ENCODE data around the gene ERCC8. TPM values are rescaled to one million over a fixed set of nuclear protein-coding genes. Genes with fewer than 3 reads are reported as not detected.

Gene ERCC8
- total RNA-seq, 1 experiment from 2014 or later, result 15.1 TPM

GRCh38 chr5:60891667-60892066, 53.2 kb downstream of the ERCC8 start:
- RAD21 ChIA-PET (ENCODE audit: low non-redundant PET in 1 of 2, low total read pairs in 2 of 2, uncharacterized antibody in 2 of 2, unreplicated experiment in 2 of 2), result no interaction called here
- no peak for DNase-seq (ENCODE audit: low read depth, low spot score)
- intact Hi-C loops (cut with micrococcal nuclease), result no loop called here
- no peaks in the 10 kb centered on the region for H3K4me1 ChIP-seq (ENCODE audit: control insufficient read depth in 1 of 2, insufficient read depth in 2 of 2, low read length in 2 of 2)
- H3K27me3 ChIP-seq (ENCODE audit: insufficient read depth, low read length), result no peaks in the 10 kb centered on the region
- H3K9me3 ChIP-seq (ENCODE audit: control insufficient read depth in 1 of 2, insufficient read depth in 1 of 2, low read depth in 1 of 2, low read length in 2 of 2), result no peaks in the 10 kb centered on the region
- H3K4me3 ChIP-seq (replicated peaks in 1 of 2; ENCODE audit: low read depth in 1 of 2, low read length in 2 of 2), result no peak overlapping the region
- no TSS peak for BruUV-seq (replicated peaks)
- no peak overlapping the region for H3K9ac ChIP-seq (ENCODE audit: low read length)
- H3K79me2 ChIP-seq (ENCODE audit: insufficient read depth, low read length), result no peaks in the 10 kb centered on the region
- H4K20me1 ChIP-seq (ENCODE audit: insufficient read depth), result no peaks in the 10 kb centered on the region
- CTCF ChIA-PET, result no interaction called here
- POLR2A ChIA-PET, result no interaction called here
- TF ChIP-seq TCF7L2 (IDR thresholded peaks at IDR 0.05; ENCODE audit: borderline replicate concordance, extremely low read depth, insufficient read depth, insufficient read length) (no peak), ELF1 (IDR thresholded peaks at IDR 0.05; ENCODE audit: borderline replicate concordance, low read depth) (no peak), EZH2 (IDR thresholded peaks at IDR 0.05) (no peak), CEBPB (IDR thresholded peaks at IDR 0.05; ENCODE audit: low read depth) (no peak), RAD21 (IDR thresholded peaks at IDR 0.05; ENCODE audit: low read depth) (no peak), ZFX (IDR thresholded peaks at IDR 0.05) (no peak), POLR2AphosphoS5 (IDR thresholded peaks at IDR 0.05; ENCODE audit: low read depth, low read length) (no peak), EGR1 (IDR thresholded peaks at IDR 0.05; ENCODE audit: low read depth) (no peak), EZH2phosphoT487 (IDR thresholded peaks at IDR 0.05; ENCODE audit: borderline replicate concordance) (no peak), SRF (IDR thresholded peaks at IDR 0.05; ENCODE audit: low read depth) (no peak), FOSL1 (IDR thresholded peaks at IDR 0.05; ENCODE audit: low read depth) (no peak), REST (IDR thresholded peaks at IDR 0.05; ENCODE audit: low read depth) (no peak), MAX (IDR thresholded peaks at IDR 0.05) (no peak), ATF3 (IDR thresholded peaks at IDR 0.05) (no peak), SP1 (IDR thresholded peaks at IDR 0.05; ENCODE audit: low read depth) (no peak), YY1 (IDR thresholded peaks at IDR 0.05; ENCODE audit: extremely low read depth, insufficient replicate concordance, low read depth, low read length) (no peak)
- H3K36me3 ChIP-seq (ENCODE audit: control insufficient read depth in 1 of 2, insufficient read depth in 2 of 2, low read length in 2 of 2), result peaks cover 0 to 2% of the 10 kb centered on the region in 2 experiments; a peak in 1 of 4 replicates
- H2AFZ ChIP-seq (ENCODE audit: low read depth, low read length, poor library complexity, severe bottlenecking), result no peak overlapping the region
- no peak for ATAC-seq
- no peak overlapping the region for H3K27ac ChIP-seq (ENCODE audit: low read depth, low read length)
- no peak overlapping the region for H3K4me2 ChIP-seq (ENCODE audit: low read length)
- H3K9me2 ChIP-seq (ENCODE audit: insufficient read depth), result no peaks in the 10 kb centered on the region
